HepG2 (cell line): ENCODE results near the gene HS6ST1. TPM values are rescaled to one million over a fixed set of nuclear protein-coding genes. Genes with fewer than 3 reads are reported as not detected.
"Not testable (repeated sequence)": the region's sequence is repeated elsewhere in the genome, so short reads cannot be mapped to it uniquely, and the experiment has no call there.

ENCODE experiments used
- ATAC-seq: fragments of 200-7000 bp; cut with Tn5 transposase; 3 replicates; pipeline ENCODE4 v1.9.1; 2020; ENCODE audit warnings: mild to moderate bottlenecking, moderate library complexity
- BruUV-seq: library from RNA; stranded (reverse); fragments of 400-500 nt; replicated peaks from 2 replicates; lab custom pipeline; 2021; lab: Mats Ljungman, UMichigan
- CTCF ChIA-PET: fragments of 300-600 bp; formaldehyde crosslinking; extraction: SDS; loops from one replicate; lab custom pipeline; 2021; ENCODE audit warnings: low total read pairs, inconsistent platforms, low intra/inter-chr PET ratio; lab: Yijun Ruan, JAX
- POLR2A ChIA-PET: fragments of 350-600 bp; sonication (Branson Sonifier 250); formaldehyde crosslinking; loops from one replicate; lab custom pipeline; 2020; ENCODE audit warnings: antibody characterized with exemption, inconsistent platforms; lab: Yijun Ruan, JAX
- DNase-seq: peaks from one replicate; pipeline ENCODE4 v3.0.0-alpha.2; 2015; ENCODE audit warnings: low spot score
- FAIRE-seq: peaks from 3 replicates; lab custom pipeline; 2011; peaks lifted over from hg19 to GRCh38; lab: Jason Lieb, UNC
- H2AFZ ChIP-seq: one replicate; pipeline ENCODE4 v1.6.1; 2011; ENCODE audit warnings: low read length, inconsistent platforms
- H3K27ac ChIP-seq: fragments of 300-600 bp; 3 replicates; pipeline ENCODE4 v1.8.0; 2011; ENCODE audit warnings: mixed run types, mild to moderate bottlenecking, mixed read lengths, low read length, inconsistent platforms; ENCODE audit not compliant: insufficient read depth; ENCODE audit errors: extremely low read length
- H3K27me3 ChIP-seq, 2 experiments: fragments of 200-600 bp in 1 of 2; 2 replicates in 1 of 2; 3 replicates in 1 of 2; pipeline versions ENCODE4 v1.6.0 to v1.8.0; 2011; ENCODE audit warnings: low read length in 2 of 2, mild to moderate bottlenecking in 2 of 2, moderate library complexity in 2 of 2, inconsistent platforms in 1 of 2; ENCODE audit not compliant: insufficient read depth in 2 of 2, control insufficient read depth in 1 of 2
- H3K36me3 ChIP-seq, 2 experiments: fragments of 200-600 bp in 1 of 2; replicated peaks in 1 of 2; 2 replicates in 1 of 2; 3 replicates in 1 of 2; pipeline versions ENCODE4 v1.5.1 to v1.8.0; 2011; ENCODE audit warnings: low read length in 2 of 2, inconsistent platforms in 1 of 2; ENCODE audit not compliant: insufficient read depth in 2 of 2, control insufficient read depth in 1 of 2
- H3K4me1 ChIP-seq: 2 replicates; pipeline ENCODE4 v1.5.1; 2012; ENCODE audit warnings: low read length, inconsistent platforms; ENCODE audit not compliant: insufficient read depth
- H3K4me2 ChIP-seq: 2 replicates; pipeline ENCODE4 v1.6.0; 2011; ENCODE audit warnings: low read depth, low read length, inconsistent platforms
- H3K4me3 ChIP-seq, 3 experiments: fragments of 200-600 bp in 1 of 3; sonication (generic), shearing (Covaris generic) in 1 of 3; replicated peaks in 1 of 3; 2 replicates each; pipeline ENCODE4 v1.5.1; 2011 to 2016; ENCODE audit warnings: low read length in 3 of 3, inconsistent platforms in 2 of 3, low read depth in 2 of 3, mild to moderate bottlenecking in 2 of 3, control low read depth in 1 of 3, mixed read lengths in 1 of 3; ENCODE audit not compliant: insufficient read depth in 1 of 3
- H3K79me2 ChIP-seq: one replicate; pipeline ENCODE4 v1.6.1; 2011; ENCODE audit warnings: low read length, inconsistent platforms; ENCODE audit not compliant: insufficient read depth
- H3K9ac ChIP-seq: 2 replicates; pipeline ENCODE4 v1.6.0; 2011; ENCODE audit warnings: mild to moderate bottlenecking, low read depth, low read length, inconsistent platforms; ENCODE audit not compliant: insufficient read depth
- H3K9me3 ChIP-seq: 2 replicates; pipeline ENCODE4 v1.5.1; 2012; ENCODE audit warnings: mild to moderate bottlenecking, low read length
- H4K20me1 ChIP-seq: 2 replicates; pipeline ENCODE4 v1.6.0; 2011; ENCODE audit warnings: inconsistent platforms, mild to moderate bottlenecking, low read length, moderate library complexity; ENCODE audit not compliant: insufficient read depth
- KDM5B ChIP-seq: sonication (generic); formaldehyde crosslinking; IDR thresholded peaks from 2 replicates; pipeline ENCODE4 v1.4.0; 2020; ENCODE audit warnings: missing genetic modification reagents, mild to moderate bottlenecking, borderline replicate concordance
- TEAD3 ChIP-seq: optimal IDR thresholded peaks from 2 replicates; pipeline ENCODE3; 2016; ENCODE audit warnings: borderline replicate concordance
- ZBTB33 ChIP-seq: sonication (generic); formaldehyde crosslinking; IDR thresholded peaks from 2 replicates; pipeline ENCODE4 v1.4.0; 2020; ENCODE audit warnings: missing genetic modification reagents
- ZUFSP ChIP-seq: sonication (generic); formaldehyde crosslinking; IDR thresholded peaks from 2 replicates; pipeline ENCODE4 v1.9.0; 2021; ENCODE audit warnings: missing genetic modification reagents, mild to moderate bottlenecking, borderline replicate concordance
- WGBS: methylation state at CpG from one replicate; pipeline ENCODE4 v1.1.6; 2017; ENCODE audit warnings: low lambda C conversion rate; 5-methylcytosine and 5-hydroxymethylcytosine counted together
- in situ Hi-C: cut with HindIII; loops from 2 replicates; pipeline ENCODE4 v1.10.0; 2017; ENCODE audit warnings: low pct_unique_long_range_greater_than_20kb; ENCODE audit not compliant: extremely low pct_ligation_motif_present
- intact Hi-C: fragments of 100-400 bp; cut with micrococcal nuclease; formaldehyde crosslinking; loops from one replicate; pipeline ENCODE4 v1.10.0; 2022; ENCODE audit not compliant: unreplicated experiment
- polyA plus RNA-seq, 8 experiments: library from polyadenylated mRNA; depleted of rRNA in 3 of 8; stranded (reverse) in 7 of 8; unstranded in 1 of 8; fragments of >200 nt; fragmentation: Illumina TruSeq in 4 of 8; extraction: Trizol in 4 of 8; gene quantifications; 2 replicates each; pipeline versions ENCODE4 v1.2.1 to v1.2.3, GENCODE V29; 2011 to 2016; ENCODE audit warnings: low read depth in 4 of 8, missing spikeins in 1 of 8, mixed read lengths in 1 of 8; ENCODE audit not compliant: insufficient read depth in 1 of 8
- total RNA-seq, 5 experiments: library from RNA; depleted of rRNA; stranded (reverse); fragments of >200 nt; fragmentation: Illumina TruSeq; extraction: Trizol; gene quantifications; 2 replicates each; pipeline ENCODE4 v1.2.3, GENCODE V29; 2016; ENCODE audit warnings: low read depth in 1 of 5
- TF ChIP-seq, protein P1 (sequence below): sonication (generic); formaldehyde crosslinking; IDR thresholded peaks from 2 replicates; pipeline ENCODE4 v1.4.0; 2020; ENCODE audit warnings: mild to moderate bottlenecking, missing genetic modification reagents
- TF ChIP-seq, protein P2 (sequence below): sonication (generic); formaldehyde crosslinking; conservative IDR thresholded peaks from 2 replicates; pipeline ENCODE4 v1.4.0; 2020; ENCODE audit warnings: missing genetic modification reagents
- TF ChIP-seq, protein P3 (sequence below): sonication (generic); formaldehyde crosslinking; conservative IDR thresholded peaks from 2 replicates; pipeline ENCODE4 v1.4.0; 2020; ENCODE audit warnings: mild to moderate bottlenecking, missing genetic modification reagents, moderate library complexity

The HS6ST1 gene
- total and polyA plus RNA-seq, 2 of the 13 experiments (the other 11 are each of a cell fraction or from before 2014, with no cell fraction given), result 34.5 to 84.6 TPM

DNA sequence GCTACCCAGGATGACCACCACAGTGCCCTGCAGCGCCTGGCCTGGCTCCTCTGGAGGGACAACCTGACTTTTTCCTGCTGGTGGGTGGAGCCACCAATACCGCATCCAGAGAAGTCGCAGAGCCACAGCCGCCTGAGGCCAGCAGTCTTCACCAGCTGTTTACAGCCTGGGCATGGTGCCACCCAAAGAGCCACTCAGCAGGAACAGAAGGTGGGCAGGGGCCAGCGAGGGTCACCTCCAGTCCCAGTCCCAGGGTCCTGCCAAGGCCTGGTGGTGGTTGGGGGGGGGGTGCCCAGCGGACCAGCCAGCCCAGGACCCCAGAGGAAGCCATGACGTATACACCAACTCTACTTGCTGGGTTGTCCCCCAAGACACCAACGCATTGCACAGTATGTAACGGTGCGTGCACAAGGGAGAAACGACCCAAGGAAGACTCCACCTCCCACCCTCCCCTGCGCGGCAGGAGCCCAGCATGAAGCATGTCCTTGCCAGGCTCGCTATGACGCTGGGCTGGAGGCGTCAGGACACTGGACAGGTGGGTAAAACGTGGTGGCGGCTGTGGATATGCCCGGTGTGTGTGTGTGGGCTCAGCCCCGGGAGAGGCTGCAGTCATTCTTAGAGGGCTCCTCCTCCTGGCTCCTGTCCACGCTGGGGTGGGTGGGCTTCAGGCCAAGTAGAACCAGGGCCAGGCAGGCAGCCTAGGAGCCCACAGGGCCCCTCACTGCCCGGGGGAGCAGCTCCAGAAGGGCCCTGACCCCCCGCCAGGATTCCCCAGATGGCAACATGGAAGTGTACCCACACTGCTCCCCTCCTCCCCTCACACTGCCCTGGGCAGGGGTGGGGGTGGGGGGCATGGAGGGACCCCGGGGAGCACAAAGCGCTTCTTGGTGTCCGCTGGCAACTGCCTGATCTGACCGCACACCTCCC, 49.3 kb downstream of the HS6ST1 start (continued):
- TF ChIP-seq ZUFSP (CRISPR knock-in tag) (no peak), KDM5B (CRISPR knock-in tag) (no peak), ZBTB33 (CRISPR knock-in tag) (peak; percentile 71), TEAD3 (CRISPR knock-in tag) (no peak)
- TF ChIP-seq, protein P1, sequence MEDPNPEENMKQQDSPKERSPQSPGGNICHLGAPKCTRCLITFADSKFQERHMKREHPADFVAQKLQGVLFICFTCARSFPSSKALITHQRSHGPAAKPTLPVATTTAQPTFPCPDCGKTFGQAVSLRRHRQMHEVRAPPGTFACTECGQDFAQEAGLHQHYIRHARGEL (CRISPR knock-in tag), result no peak
- TF ChIP-seq, protein P2, sequence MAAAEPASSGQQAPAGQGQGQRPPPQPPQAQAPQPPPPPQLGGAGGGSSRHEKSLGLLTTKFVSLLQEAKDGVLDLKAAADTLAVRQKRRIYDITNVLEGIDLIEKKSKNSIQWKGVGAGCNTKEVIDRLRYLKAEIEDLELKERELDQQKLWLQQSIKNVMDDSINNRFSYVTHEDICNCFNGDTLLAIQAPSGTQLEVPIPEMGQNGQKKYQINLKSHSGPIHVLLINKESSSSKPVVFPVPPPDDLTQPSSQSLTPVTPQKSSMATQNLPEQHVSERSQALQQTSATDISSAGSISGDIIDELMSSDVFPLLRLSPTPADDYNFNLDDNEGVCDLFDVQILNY (CRISPR knock-in tag), result no peak
- TF ChIP-seq, protein P3, sequence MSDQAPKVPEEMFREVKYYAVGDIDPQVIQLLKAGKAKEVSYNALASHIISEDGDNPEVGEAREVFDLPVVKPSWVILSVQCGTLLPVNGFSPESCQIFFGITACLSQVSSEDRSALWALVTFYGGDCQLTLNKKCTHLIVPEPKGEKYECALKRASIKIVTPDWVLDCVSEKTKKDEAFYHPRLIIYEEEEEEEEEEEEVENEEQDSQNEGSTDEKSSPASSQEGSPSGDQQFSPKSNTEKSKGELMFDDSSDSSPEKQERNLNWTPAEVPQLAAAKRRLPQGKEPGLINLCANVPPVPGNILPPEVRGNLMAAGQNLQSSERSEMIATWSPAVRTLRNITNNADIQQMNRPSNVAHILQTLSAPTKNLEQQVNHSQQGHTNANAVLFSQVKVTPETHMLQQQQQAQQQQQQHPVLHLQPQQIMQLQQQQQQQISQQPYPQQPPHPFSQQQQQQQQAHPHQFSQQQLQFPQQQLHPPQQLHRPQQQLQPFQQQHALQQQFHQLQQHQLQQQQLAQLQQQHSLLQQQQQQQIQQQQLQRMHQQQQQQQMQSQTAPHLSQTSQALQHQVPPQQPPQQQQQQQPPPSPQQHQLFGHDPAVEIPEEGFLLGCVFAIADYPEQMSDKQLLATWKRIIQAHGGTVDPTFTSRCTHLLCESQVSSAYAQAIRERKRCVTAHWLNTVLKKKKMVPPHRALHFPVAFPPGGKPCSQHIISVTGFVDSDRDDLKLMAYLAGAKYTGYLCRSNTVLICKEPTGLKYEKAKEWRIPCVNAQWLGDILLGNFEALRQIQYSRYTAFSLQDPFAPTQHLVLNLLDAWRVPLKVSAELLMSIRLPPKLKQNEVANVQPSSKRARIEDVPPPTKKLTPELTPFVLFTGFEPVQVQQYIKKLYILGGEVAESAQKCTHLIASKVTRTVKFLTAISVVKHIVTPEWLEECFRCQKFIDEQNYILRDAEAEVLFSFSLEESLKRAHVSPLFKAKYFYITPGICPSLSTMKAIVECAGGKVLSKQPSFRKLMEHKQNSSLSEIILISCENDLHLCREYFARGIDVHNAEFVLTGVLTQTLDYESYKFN (CRISPR knock-in tag), result no peak
- TF ChIP-seq, all 625 proteins: peak for 4

DNA sequence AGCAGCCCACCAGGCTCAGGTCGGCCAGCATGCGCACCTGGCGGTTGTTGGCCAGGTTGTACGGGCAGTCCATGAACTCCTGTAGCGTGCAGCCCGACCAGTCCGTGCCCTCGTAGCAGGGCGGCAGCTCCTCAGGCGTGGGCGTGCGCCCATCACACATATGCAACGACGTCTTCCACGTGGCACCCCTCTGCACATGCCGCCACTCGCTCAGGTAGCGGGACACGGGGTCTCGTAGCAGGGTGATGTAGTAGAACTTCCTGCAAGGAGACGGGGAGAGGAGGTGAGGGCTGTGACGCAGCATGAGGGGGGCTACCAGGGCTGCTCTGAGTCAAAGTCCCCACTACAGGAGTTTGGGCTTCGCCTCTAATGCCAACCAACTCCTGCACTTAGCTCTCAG, 50.1 kb downstream of the HS6ST1 start:
- H3K4me2 ChIP-seq, DNase-seq, ATAC-seq, POLR2A ChIA-PET, H2AFZ ChIP-seq, H3K9me3 ChIP-seq, BruUV-seq, H3K9ac ChIP-seq, intact Hi-C loops, in situ Hi-C loops, CTCF ChIA-PET, H3K27me3 ChIP-seq, H3K27ac ChIP-seq, H3K4me3 ChIP-seq, FAIRE-seq: not testable (repeated sequence)
- peaks cover 22% of the 10 kb centered on the region for H3K79me2 ChIP-seq
- peaks cover 29% of the 10 kb centered on the region; the same call in 1 of the 2 replicates for H4K20me1 ChIP-seq
- peaks cover 28 to 46% of the 10 kb centered on the region in 2 experiments; a peak in 4 of 5 replicates for H3K36me3 ChIP-seq
- WGBS, result 97% methylated on average over 19 of the region's 23 CpGs
- peaks cover 31% of the 10 kb centered on the region for H3K4me1 ChIP-seq
